ENCODE results near the gene SERAC1.
"Not testable (repeated sequence)": the region's sequence is repeated elsewhere in the genome, so short reads cannot be mapped to it uniquely, and the experiment has no call there.

SERAC1 gene

DNA sequence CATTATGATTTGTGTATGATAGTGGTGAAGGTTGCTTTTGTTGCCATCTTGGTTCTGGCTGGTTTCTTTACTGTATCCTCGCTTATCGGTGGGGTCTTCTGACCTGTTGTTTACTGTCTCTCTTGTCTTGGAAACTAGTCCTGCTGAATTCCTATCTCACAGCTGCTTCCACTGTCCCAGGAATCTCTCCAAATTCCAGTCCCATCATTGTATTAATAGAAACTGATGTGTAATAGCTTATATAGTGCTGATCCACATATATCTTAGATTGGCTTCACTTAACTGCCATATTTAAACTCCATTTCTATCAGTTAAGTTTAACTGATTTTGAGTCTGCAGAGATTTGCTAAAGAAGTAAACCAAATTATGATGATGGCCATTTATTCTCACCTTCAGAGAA, 6.0 kb upstream of the SERAC1 start:
- DNase-seq, result no peak

DNA sequence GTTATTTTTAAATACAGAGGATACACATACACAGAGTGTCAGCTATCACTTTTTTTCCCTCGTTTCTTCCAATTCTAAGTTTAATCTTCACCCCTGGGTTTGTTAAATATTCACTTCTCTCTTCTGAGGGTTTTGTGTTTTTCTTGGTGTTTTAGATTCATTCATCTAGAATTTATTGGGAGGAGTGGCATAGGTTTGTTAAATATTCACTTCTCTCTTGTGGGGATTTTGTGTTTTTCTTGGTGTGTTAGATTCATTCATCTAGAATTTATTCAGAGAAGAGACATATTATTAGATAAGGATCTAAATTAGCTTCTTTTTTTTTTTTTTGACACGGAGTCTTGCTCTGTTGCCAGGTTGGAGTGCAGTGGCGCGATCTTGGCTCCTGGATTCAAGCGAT, 3.9 kb upstream of the SERAC1 start:
- no peak for DNase-seq

DNA sequence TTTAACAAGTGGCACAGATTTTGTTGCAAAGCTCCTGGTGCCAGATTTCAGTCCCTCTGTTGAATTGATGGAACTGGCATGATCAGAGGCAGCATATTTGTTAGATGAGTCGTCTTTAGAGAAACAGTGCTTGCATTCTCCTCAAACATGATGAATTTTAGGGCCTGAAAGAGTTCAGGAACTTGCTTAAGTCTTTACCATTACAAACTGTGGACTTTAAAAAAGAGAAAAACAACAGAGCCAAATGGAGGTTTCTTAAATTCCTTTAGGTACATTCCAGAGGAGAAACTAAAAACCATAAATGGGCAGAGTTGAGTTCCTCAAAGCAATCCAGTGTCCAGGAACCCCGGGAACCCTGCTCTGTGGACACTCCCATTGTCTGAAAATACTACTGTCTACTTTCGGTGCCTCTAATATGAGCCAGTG, 2.6 kb upstream of the SERAC1 start:
- DNase-seq, result no peak

DNA sequence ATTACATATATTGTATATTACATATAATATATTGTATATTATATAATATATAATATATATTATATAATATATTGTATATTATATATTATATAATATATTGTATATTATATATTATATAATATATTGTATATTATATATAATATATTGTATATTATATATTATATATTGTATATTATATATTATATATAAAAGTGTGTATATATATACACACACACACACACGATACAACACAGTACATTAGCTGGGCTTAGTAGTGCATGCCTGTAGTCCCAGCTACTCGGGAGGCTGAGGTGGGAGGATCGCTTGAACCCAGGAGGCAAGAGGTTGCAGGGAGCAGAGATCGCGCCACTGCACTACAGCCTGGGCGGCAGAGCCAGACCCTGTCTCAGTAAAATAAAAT, 1.6 kb upstream of the SERAC1 start:
- DNase-seq, result not testable (repeated sequence)

DNA sequence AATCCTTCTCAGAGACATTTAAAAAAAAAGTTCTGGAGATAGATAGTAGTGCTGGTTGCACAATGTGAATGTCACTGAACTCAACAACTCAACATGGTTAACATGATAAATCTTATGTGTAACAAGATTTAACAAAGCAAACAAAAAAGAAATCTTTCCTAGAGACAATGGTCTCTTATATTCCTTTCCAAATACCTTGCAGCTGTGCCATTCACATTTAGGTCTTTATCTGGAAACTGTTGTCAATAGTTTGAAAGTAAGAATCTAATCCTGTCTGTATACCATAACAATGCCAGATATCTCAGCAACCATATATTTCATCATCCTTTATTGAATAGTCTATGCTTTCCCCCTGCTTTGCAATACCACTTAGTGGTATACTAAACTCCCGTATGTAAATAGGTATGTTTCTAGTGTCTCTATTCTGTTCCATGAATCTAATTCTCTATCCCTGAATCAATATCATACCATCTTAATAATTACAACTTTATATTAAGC, 2.1 kb downstream of the SERAC1 start:
- DNase-seq, result no peak

DNA sequence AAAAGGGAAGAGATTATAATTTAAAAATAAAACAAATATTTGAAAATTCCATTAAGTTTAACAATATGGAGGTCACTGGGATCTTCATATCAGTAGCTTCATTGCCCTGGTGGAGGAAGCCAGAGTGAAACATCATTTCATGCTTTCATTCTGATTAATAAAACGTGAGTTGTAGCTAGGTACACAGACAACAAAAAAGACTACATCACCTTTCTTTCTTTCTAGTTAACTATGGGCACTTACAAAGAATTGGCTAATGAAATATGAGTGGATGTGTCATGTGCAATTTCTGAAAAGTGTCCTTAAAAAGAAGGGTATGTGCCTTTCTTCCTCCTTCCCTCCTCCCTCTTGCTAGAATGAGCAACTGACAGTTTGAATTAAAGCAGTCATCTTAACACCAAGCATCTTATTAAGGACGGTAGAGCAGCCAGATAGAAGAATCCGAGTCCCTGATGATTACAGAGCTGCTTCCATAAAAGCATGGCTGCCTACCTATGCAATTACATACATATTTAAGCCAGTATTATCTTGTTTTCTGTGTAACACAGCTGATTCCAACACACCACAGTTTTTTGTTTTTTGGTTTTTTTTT, 3.4 kb downstream of the SERAC1 start:
- no peak for DNase-seq

DNA sequence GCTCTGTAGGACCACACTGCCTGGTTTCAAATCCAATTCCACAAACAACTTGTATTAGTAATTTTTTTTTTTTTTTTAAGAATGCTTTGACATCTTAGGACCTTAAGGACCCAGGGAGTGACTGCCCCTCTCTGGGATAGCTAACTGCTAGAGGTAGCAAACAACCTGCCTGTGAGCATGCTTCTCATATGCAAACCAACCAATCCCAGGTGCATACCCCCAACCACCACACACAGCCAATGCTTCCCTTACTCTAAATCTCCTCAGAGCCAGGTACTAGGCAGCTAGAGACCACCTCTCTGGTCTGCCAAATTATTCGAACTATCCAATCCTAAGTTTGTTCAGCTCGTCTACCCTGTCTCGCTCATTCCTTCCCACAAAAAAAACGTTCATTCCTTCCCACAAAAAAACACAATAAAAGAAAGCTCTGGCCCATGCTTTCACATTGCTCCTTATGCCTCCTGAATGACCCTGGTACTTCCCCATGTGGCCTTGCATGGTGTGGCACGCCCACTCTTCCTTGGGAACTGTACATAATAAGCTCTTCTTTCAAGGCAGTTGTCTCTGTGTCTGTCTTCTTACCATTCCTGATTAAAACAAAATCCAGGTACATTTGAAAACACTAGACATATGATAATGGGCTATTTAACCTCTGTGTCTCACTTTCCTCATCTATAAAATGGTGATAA, 6.4 kb downstream of the SERAC1 start:
- no peak for DNase-seq

DNA sequence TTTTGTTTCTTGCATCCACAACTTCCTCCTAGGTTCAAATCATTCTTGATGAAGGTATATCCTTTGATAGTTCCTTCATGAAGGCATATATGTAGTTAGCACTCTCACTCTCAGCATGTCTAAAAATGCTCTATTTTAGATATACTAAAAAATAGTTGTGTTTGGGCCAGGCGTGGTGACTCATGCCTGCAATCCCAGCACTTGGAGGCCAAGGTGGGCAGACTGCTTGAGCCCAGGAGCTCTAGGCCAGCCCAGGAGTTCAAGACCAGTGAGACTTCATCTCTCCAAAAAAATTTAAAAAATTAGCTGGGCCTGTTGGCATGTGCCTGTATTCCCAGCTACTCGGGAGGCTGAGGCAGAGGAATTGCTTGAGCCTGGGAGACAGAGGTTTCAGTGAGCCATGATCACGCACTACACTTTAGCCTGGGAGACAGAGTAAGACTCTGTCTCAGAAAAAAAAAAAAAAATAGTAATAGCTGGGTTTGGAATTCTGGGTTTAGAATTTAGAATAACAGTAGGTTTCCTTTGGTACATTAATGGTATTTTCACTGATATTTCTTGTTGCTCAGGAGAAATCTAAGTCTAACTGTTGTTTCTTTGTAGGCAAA, 7.0 kb downstream of the SERAC1 start:
- no peak for DNase-seq

DNA sequence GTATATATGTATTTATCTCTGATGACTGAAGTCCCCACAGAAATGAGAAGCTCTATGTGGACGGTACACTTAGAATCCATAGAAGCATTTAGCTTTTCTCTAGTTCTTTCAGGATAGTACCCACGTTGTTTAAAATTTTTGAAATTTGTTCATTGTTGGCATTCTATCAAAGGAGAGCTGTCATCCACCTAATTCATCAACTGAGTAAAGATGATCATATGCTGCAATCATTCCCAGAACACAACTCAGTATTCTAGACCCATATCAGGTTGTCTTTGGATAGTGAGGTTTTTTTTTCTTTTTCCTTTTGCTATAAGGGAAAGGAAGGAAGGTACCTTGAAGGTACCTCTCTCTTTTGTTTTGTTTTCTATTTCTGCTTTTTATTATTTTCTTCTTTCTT, 9.3 kb downstream of the SERAC1 start:
- DNase-seq, result no peak

DNA sequence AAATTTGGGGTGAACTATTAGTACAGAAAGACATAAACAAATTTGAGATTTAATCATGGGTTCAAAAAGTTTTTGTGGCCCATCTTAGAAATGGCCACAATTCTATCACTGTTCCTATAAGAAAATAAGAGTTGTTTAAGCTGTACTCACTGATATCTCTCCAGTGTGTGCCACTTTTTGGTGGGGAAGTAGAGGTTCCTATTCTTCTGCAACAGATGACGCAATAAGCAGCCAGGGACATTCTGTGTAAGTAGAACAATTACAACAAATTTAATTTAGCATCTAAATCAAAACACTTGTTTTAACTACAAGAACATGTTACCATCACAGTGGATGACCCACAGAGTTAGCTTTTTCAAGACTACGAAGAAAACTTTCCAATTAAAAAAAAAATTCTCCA, 9.9 kb downstream of the SERAC1 start:
- DNase-seq, result no peak

DNA sequence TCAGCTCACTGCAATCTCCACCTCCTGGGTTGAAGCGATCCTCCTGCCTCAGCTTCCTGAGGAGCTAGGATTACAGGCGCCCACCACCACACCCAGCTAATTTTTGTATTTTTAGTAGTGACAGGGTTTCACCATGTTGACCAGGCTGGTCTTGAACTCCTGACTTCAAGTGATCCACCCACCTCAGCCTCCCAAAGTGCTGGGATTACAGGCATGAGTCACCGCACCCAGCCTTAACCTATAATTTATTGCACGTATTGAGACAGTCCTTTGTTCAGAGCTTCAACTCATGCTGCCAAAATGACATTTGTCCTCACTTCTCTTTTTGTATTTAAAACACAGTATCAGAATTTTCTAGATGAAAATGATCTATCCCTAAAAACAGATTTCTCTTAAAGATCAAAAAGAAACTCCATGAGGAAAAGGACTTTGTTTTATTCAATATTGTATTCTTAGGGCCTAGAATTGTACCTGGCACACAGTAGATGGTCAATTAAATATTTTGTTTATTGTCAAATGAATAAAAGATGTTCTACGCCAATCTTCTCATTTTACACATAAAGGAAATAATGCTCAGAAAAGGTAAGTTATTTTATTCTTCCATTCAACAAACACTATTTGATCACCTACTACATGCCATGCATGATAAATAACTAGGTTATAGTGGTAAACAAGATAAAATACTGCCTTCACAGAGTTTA, 10.8 kb downstream of the SERAC1 start:
- DNase-seq, result no peak

DNA sequence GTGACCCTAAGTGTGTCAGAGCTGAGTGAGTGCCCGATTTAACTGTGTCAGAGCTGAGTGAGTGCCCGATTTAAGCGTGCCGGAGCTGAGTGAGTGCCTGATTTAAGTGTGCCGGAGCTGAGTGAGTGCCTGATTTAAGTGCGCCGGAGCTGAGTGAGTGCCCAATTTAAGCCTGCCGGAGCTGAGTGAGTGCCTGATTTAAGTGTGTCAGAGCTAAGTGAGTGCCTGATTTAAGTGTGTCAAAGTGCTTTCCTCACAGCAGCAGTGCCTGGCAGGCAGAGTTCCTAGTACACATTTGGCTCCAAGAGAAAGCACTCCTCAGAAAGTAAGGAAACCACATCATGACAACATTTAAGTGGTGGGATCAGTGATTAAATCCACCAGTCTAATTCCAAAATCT, 13.2 kb downstream of the SERAC1 start:
- DNase-seq, result no peak

DNA sequence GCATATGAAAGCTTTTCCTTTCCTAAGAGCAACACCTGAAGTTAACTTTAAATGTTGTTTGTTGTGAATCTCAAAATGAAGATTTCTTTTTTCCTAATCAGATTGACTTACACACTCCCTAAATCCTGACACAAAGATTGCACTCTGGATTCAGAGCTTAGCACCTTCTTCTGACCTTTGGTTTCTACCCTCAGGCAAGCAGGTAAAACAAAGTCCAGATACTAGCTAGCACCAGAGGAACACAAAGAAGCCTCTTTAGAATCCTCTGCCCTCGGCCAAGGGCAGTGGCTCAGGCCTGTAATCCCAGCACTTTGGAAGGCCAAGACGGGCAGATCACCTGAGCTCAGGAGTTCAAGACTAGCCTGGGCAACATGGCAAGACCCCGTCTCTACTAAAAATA, 14.5 kb downstream of the SERAC1 start:
- DNase-seq, result no peak

DNA sequence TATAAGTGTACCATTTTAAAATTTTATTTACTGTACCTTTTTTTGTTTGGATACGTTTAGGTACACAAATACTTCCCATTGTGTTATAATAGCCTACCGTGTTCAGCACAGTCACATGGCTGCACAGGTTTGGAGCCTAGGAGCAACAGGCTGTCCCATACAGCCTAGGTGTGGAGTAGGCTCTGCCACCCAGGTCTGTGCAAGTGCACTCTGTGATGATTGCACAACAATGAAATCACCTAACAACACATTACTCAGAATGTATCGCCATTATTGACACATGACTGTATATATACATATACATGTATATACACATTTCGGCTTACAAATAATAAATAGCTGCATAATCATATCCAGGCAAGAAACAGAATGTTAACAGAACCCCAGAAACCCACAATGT, 15.4 kb downstream of the SERAC1 start:
- DNase-seq, result no peak

DNA sequence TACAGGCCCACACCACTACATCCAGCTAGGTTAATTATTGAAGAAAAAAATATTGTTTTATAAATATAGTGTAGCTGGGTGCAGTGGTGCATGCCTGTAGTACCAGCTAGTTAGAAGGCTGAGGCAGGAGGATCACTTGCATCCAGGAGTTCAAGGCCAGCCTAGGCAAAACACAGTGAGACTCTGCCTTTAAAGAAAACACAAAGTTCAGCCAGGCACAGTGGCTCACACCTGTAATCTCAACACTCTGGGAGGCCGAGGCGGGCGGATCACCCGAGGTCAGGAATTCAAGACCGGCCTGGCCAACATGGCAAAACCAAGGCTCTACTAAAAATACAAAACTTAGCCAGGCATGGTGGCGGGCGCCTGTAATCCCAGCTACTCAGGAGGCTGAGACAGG, 16.0 kb downstream of the SERAC1 start:
- not testable (repeated sequence) for DNase-seq

DNA sequence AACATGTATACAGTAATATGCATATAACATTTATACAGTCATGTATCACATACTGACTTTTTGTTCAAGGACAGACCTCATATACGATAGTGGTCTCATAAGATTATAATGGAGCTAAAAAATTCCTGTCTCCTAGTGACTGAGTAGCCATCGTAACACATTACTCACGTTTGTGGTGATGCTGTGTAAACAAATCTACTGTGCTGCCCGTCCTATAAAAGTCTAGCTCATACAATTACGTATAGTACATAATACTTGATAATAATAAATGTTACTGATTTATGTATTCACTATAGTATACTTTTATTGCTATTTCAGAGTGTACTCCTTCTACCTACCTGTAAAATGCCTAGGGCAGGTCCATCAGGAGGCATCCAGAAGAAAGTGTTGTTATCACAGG, 17.4 kb downstream of the SERAC1 start:
- no peak for DNase-seq

DNA sequence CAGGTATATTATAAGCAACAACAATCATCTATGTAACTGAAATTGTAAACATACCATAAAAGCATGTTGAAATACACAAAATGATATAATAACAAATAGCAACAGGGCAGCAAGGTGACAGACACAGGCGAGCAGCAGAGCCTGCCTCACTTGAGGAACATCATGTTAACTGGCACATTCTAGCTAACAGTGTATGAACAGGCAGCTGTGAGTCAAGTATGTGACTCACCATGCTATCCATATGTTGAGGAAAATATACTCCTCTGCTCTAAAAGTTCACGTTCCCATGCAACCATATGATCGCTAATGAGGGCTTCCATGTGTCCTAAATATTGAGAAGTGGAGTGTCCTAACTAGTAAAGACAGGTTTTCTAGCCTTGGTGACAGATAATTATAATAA, 18.4 kb downstream of the SERAC1 start:
- DNase-seq, result no peak

DNA sequence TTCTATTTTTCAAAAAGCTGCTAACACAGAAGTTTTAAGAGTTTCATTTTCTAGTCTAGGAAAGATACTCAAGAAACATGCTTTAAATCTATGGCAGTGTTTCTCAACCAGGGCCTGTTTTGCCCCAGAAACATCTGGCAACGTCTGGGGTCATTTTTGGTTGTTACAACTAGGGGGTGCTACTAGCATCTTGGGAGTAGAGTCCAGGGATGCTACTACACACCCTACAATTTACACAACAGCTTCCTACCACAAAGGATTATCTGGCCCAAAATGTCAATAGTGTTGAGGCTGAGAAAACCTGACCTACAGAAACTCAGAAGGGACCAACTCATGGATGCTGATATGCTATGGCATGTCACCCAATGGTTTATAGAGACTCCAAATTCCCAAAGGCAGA, 24.4 kb downstream of the SERAC1 start:
- no peak for DNase-seq

DNA sequence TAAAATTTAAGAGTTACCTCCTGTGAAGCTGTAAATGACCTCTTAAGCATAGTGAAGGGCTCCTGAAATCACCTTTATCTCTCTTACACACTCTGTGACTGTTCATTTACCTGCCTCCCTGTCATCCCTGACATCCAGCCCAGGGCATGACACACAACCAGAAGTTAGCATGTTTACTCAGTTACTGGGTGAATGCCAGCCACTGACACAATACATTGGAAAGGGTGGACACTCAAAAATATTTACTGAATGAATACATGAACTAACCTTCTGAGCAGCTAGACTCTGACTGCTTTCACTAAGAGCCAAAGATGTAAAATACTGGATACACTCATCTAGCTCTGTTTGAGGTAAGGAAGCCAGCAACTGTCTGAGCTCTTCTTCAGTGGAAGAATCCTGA, 25.3 kb downstream of the SERAC1 start:
- no peak for DNase-seq

DNA sequence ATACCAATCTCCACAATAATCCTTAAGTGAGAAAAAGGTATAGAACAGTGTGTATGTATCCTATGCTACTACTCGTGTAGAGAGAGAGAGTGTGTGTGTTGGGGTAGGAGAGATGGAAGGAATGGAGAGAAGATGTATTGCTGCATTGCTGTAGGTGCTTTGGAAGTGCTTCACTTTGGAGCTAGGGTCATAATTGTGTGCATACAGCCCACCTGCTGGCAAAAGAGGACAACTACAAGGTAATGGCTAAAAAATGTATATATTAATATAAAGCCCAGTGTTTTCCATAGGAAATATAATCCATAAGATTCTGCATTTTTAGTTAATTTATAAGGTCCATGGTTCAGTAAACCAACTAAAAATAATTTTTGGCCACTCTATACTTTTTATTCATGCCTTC, 36.1 kb downstream of the SERAC1 start:
- no peak for DNase-seq

DNA sequence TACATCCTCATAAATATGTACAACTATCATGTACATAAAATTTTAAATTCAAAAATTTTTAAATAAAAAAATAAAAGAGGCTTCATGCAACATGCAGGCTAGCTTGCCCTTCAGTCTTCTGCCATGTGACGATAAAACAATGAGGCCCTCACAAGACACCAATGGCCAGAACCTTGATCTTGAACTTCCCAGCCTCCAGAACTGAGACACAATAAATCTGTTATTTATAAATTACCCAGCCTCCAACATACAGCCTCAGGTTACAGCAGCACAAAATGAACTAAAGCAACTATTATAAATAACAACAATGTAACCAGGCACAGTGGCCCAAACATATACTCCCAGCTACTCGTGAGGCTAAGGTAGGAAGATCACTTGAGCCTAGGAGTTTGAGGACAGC, 42.8 kb downstream of the SERAC1 start:
- no peak for DNase-seq

DNA sequence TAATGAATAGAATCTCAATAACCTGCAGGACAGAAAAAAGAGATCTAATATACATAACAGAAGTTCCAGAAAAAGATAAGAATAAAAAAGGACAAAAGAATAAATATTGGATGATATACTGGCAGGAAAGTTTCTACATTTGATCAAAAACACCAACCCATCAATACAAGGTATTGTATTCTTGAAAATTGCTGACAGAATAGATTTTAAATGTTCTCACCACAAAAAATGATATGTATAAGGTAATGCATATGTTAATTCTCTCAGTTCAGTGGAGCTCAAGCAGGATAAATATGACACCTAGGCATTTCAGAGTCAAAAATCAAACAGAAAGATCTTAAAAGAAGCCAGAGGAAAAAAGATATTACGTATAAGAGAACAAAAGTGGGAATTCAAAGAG, 43.8 kb downstream of the SERAC1 start:
- DNase-seq, result no peak

DNA sequence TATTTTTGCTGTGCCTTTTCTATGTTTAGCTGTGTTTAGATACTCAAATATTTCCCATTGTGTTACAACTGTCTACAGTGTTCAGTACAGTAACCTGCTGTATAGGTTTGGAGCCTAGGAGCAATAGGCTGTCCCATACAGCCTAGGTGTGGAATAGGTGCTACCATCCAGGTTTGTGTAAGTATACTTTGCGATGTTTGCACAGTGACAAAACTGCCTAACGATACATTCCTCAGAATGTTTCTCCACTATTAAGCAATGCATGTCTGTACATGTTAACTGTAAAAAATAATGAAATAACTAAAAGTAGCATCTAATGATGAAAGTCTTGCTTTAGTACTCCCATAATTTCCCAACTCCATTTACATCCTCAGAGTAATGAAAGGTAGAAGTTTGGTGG, 46.0 kb downstream of the SERAC1 start:
- no peak for DNase-seq

DNA sequence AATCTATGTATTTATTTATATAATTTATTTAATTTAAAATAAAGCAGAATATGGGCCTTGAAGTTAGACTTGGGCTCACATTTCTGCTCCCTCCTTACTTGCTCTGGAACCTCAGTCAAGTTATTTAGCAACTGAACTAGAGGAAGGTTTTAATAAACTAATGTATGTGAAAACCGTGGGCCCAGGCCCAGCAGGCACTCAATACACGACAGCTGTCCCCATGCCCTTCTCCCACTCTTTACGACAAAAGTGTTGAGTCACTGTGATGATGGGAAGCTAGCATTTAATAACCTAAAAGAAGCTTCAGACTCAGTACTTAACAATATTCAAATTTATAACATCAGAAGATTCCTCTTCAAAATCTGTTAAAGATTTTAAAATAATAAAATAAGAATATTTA, 46.7 kb downstream of the SERAC1 start:
- no peak for DNase-seq
